ENCODE measurements around the gene CES2.

CES2 gene

DNA sequence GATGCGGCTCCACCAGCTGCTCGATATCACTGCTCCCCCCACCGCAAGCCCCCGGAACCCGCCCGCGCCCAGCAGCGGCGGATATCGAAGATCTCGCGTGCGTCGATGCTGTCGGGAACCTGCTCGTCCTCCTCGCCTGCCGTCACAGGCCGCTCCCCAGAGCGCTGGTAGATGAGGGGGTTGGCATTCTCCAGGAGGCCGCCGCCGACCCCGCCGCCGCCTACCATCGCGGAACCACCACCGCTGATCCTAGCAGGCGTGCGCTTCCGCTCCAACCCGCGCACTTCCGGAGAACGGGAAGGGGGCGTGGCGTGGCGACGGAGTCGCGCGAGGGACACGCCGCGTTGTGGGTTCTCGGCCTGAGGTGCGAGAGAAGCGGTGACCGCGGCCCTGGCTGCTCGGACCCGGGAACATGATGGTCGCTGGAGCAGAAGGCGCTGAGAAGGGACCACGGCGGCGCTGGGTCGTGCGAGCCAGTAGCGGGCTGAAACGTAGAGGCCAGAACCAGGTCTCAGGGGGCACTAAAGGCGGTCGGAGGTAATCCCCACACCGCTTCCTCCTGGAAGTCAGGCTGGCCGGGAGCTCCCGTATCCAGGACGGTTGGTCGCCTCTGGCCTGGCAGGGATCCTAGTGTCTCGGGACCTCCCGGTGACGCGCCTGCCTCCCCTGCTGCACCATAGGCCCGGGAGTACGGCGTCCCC, 1.0 kb upstream of the CES2 start, which contains the start of gene CIAO2B (continued):
- TF ChIP-seq ZNF555 (tag by site-specific recombination; conservative IDR thresholded peaks at IDR 0.05), result no peak
- TF ChIP-seq ZNF621 (tag by site-specific recombination; IDR thresholded peaks at IDR 0.05), result no peak
- TF ChIP-seq ZNF600 (tag by site-specific recombination; IDR thresholded peaks at IDR 0.05), result peak; percentile 46; the same call in 1 of the 2 replicates
- TF ChIP-seq, protein P1, sequence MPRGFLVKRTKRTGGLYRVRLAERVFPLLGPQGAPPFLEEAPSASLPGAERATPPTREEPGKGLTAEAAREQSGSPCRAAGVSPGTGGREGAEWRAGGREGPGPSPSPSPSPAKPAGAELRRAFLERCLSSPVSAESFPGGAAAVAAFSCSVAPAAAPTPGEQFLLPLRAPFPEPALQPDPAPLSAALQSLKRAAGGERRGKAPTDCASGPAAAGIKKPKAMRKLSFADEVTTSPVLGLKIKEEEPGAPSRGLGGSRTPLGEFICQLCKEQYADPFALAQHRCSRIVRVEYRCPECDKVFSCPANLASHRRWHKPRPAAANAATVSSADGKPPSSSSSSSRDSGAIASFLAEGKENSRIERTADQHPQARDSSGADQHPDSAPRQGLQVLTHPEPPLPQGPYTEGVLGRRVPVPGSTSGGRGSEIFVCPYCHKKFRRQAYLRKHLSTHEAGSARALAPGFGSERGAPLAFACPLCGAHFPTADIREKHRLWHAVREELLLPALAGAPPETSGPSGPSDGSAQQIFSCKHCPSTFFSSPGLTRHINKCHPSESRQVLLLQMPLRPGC (tag by site-specific recombination; IDR thresholded peaks at IDR 0.05), result 0 out of 2 replicates have a peak, but pooled peaks have one; percentile 35
- TF ChIP-seq ELK4 (IDR thresholded peaks at IDR 0.05; ENCODE audit: borderline replicate concordance, low read depth, low read length), result peak; percentile 20; the same call in 1 of the 2 replicates
- 0 out of 2 replicates have a peak, but pooled peaks have one; percentile 32 for TF ChIP-seq ZNF76 (tag by site-specific recombination; IDR thresholded peaks at IDR 0.05; ENCODE audit: borderline replicate concordance, low read depth)
- TF ChIP-seq REPIN1 (tag by site-specific recombination; IDR thresholded peaks at IDR 0.05; ENCODE audit: low read depth), result no peak; the same call in 1 of the 2 replicates
- TF ChIP-seq, protein P2, sequence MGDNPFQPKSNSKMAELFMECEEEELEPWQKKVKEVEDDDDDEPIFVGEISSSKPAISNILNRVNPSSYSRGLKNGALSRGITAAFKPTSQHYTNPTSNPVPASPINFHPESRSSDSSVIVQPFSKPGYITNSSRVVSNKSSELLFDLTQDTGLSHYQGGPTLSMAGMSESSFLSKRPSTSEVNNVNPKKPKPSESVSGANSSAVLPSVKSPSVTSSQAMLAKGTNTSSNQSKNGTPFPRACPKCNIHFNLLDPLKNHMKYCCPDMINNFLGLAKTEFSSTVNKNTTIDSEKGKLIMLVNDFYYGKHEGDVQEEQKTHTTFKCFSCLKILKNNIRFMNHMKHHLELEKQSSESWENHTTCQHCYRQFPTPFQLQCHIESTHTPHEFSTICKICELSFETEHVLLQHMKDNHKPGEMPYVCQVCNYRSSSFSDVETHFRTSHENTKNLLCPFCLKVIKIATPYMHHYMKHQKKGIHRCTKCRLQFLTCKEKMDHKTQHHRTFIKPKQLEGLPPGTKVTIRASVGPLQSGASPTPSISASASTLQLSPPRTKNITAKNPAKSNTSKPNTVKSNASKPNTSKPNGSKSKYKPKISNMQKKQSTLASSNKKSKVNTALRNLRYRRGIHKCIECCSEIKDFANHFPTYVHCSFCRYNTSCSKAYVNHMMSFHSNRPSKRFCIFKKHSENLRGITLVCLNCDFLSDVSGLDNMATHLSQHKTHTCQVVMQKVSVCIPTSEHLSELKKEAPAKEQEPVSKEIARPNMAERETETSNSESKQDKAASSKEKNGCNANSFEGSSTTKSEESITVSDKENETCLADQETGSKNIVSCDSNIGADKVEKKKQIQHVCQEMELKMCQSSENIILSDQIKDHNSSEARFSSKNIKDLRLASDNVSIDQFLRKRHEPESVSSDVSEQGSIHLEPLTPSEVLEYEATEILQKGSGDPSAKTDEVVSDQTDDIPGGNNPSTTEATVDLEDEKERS (tag by site-specific recombination; IDR thresholded peaks at IDR 0.05), result no peak
- peak; percentile 91 for TF ChIP-seq ZBTB26 (tag by site-specific recombination; optimal IDR thresholded peaks at IDR 0.05)
- TF ChIP-seq ZNF133 (tag by site-specific recombination; IDR thresholded peaks at IDR 0.05), result no peak
- peak; percentile 84 for TF ChIP-seq GLIS1 (tag by site-specific recombination; IDR thresholded peaks at IDR 0.05)
- no peak for TF ChIP-seq ZNF747 (tag by site-specific recombination; IDR thresholded peaks at IDR 0.05)
- TF ChIP-seq ZNF707 (tag by site-specific recombination; IDR thresholded peaks at IDR 0.05), result no peak
- no peak for TF ChIP-seq HOXA7 (CRISPR knock-in tag; IDR thresholded peaks at IDR 0.05; ENCODE audit: borderline replicate concordance)
- TF ChIP-seq OVOL3 (tag by site-specific recombination; IDR thresholded peaks at IDR 0.05), result peak; percentile 91
- TF ChIP-seq, protein P3, sequence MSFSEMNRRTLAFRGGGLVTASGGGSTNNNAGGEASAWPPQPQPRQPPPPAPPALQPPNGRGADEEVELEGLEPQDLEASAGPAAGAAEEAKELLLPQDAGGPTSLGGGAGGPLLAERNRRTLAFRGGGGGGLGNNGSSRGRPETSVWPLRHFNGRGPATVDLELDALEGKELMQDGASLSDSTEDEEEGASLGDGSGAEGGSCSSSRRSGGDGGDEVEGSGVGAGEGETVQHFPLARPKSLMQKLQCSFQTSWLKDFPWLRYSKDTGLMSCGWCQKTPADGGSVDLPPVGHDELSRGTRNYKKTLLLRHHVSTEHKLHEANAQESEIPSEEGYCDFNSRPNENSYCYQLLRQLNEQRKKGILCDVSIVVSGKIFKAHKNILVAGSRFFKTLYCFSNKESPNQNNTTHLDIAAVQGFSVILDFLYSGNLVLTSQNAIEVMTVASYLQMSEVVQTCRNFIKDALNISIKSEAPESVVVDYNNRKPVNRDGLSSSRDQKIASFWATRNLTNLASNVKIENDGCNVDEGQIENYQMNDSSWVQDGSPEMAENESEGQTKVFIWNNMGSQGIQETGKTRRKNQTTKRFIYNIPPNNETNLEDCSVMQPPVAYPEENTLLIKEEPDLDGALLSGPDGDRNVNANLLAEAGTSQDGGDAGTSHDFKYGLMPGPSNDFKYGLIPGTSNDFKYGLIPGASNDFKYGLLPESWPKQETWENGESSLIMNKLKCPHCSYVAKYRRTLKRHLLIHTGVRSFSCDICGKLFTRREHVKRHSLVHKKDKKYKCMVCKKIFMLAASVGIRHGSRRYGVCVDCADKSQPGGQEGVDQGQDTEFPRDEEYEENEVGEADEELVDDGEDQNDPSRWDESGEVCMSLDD (tag by site-specific recombination; IDR thresholded peaks at IDR 0.05), result 0 out of 2 replicates have a peak, but pooled peaks have one; percentile 28
- TF ChIP-seq ZNF274 (IDR thresholded peaks at IDR 0.05; ENCODE audit: low read length), result no peak
- no peak for TF ChIP-seq ZNF274 (tag by site-specific recombination; IDR thresholded peaks at IDR 0.05; ENCODE audit: borderline replicate concordance)
- no peak for TF ChIP-seq ZNF792 (tag by site-specific recombination; IDR thresholded peaks at IDR 0.05)
- peak; percentile 78 for TF ChIP-seq ZNF660 (tag by site-specific recombination; IDR thresholded peaks at IDR 0.05)
- TF ChIP-seq ZNF157 (tag by site-specific recombination; IDR thresholded peaks at IDR 0.05), result no peak
- TF ChIP-seq, protein P4, sequence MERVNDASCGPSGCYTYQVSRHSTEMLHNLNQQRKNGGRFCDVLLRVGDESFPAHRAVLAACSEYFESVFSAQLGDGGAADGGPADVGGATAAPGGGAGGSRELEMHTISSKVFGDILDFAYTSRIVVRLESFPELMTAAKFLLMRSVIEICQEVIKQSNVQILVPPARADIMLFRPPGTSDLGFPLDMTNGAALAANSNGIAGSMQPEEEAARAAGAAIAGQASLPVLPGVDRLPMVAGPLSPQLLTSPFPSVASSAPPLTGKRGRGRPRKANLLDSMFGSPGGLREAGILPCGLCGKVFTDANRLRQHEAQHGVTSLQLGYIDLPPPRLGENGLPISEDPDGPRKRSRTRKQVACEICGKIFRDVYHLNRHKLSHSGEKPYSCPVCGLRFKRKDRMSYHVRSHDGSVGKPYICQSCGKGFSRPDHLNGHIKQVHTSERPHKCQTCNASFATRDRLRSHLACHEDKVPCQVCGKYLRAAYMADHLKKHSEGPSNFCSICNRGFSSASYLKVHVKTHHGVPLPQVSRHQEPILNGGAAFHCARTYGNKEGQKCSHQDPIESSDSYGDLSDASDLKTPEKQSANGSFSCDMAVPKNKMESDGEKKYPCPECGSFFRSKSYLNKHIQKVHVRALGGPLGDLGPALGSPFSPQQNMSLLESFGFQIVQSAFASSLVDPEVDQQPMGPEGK (tag by site-specific recombination; IDR thresholded peaks at IDR 0.05), result peak; percentile 74
- TF ChIP-seq ZNF169 (tag by site-specific recombination; IDR thresholded peaks at IDR 0.05), result no peak
- TF ChIP-seq YY2 (tag by site-specific recombination; IDR thresholded peaks at IDR 0.05), result no peak
- 0 out of 2 replicates have a peak, but pooled peaks have one; percentile 61 for TF ChIP-seq ZSCAN30 (tag by site-specific recombination; IDR thresholded peaks at IDR 0.05)
- no peak for TF ChIP-seq ZNF624 (tag by site-specific recombination; IDR thresholded peaks at IDR 0.05)
- no peak for TF ChIP-seq ZNF211 (tag by site-specific recombination; IDR thresholded peaks at IDR 0.05; ENCODE audit: low read depth)
- no peak for TF ChIP-seq ZFP3 (tag by site-specific recombination; IDR thresholded peaks at IDR 0.05; ENCODE audit: low read depth)
- TF ChIP-seq SP2 (tag by site-specific recombination; IDR thresholded peaks at IDR 0.05), result peak; percentile 77

Data from HEK293 (cell line).